K562 (cell line): ENCODE data around the gene ZNF506. TPM values are rescaled to one million over a fixed set of nuclear protein-coding genes. Genes with fewer than 3 reads are reported as not detected.

Source experiments
- HDAC3 ChIP-seq: fragments of 450-650 bp; IDR thresholded peaks from 2 replicates; pipeline ENCODE4 v1.6.1; 2018; ENCODE audit warnings: borderline replicate concordance, mild to moderate bottlenecking, moderate library complexity; ENCODE audit not compliant: partially characterized antibody
- KLF13 ChIP-seq: fragments of 450-650 bp; IDR thresholded peaks from 2 replicates; pipeline ENCODE4 v1.6.1; 2016; ENCODE audit warnings: missing genetic modification characterization, low read depth, mild to moderate bottlenecking, missing compliant biosample characterization, moderate library complexity, borderline replicate concordance
- SAP30 ChIP-seq: fragments of 200-600 bp; sonication (generic); IDR thresholded peaks from 2 replicates; pipeline ENCODE4 v1.6.1; 2012; ENCODE audit warnings: borderline replicate concordance, low read depth, mild to moderate bottlenecking, moderate library complexity, low read length, control low read depth, inconsistent platforms; ENCODE audit not compliant: insufficient read depth, poor library complexity, severe bottlenecking
- TAL1 ChIP-seq: fragments of 450-650 bp; IDR thresholded peaks from 2 replicates; pipeline ENCODE4 v1.6.1; 2016; ENCODE audit warnings: mild to moderate bottlenecking
- ZNF143 ChIP-seq: sonication (generic); formaldehyde crosslinking; IDR thresholded peaks from 2 replicates; pipeline ENCODE4 v1.9.0; 2022; ENCODE audit warnings: mild to moderate bottlenecking, missing genetic modification reagents
- polyA plus RNA-seq, 8 experiments: library from polyadenylated mRNA; depleted of rRNA in 4 of 8; stranded (reverse) in 5 of 8; unstranded in 3 of 8; fragments of >200 nt; fragmentation: Nextera tagmentation in 2 of 8; fragmentation: Illumina TruSeq in 1 of 8; extraction: Ambion mirVana in 2 of 8; extraction: Trizol in 1 of 8; gene quantifications; 2 replicates each; pipeline versions ENCODE4 v1.2.1 to v1.2.3, GENCODE V29; 2011 to 2014; ENCODE audit warnings: inconsistent platforms in 1 of 8, missing spikeins in 1 of 8
- total RNA-seq, 7 experiments: library from RNA; depleted of rRNA in 6 of 7; stranded (reverse); fragments of >200 nt in 6 of 7; fragmentation: Illumina TruSeq in 2 of 7; extraction: Trizol in 2 of 7; gene quantifications; 2 replicates each; pipeline versions ENCODE4 v1.2.1 to v1.2.3, GENCODE V29; 2011 to 2021; ENCODE audit warnings: low replicate concordance in 1 of 7
- TF ChIP-seq, protein P1 (sequence below), 2 experiments: fragments of 450-650 bp; IDR thresholded peaks; 2 replicates each; pipeline ENCODE4 v1.6.1; 2018; ENCODE audit warnings: mild to moderate bottlenecking in 2 of 2, low read depth in 1 of 2; ENCODE audit not compliant: partially characterized antibody in 2 of 2

Gene ZNF506
- total and polyA plus RNA-seq, 9 of the 15 experiments (the other 6 are each of a cell fraction or from before 2014, with no cell fraction given) = 0.03 to 0.44 (median 0.14) TPM; not detected in 2

DNA sequence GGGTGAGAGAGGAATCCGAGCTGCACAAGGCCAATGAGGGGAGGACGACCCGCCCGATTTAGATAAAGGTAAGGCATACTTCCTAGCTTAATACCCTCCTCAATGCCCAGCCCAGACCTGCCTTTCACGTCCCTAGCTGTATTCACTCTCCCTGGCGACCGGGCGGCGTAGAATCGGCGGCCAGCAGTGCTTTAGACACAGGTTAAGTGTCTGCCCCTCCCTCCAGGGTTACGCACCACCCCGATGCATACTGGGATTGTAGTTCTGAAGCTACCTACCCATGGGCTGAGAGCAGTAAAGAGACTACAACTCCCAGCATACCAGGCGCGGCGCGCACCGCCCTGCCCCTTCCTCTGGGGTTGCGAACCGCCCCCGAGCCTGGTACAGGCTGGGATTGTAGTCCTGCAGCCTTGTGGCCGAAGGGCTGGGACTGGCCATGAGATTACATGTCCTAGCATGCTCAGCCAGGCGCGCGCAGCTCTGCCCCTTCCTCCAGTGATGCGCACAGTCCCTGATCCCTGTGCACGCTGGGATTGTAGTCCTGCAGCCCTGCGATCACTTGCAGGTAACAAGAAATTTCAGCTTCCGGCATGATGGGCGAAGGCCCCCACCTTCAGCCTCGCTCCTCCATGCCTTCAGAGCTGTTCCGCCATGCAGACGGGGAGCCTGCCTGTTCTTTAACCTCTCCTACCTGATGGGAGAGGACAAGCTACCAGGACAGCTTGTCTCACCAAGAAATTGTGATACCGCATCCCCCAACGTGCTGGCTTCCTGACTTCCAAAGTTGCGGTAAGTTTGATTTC, 45.1 kb downstream of the ZNF506 start (continued):
- peak; percentile 86; the same call in 1 of the 2 replicates for TF ChIP-seq KLF13 (tag)
- TF ChIP-seq HDAC3 = no peak
- TF ChIP-seq, protein P1, sequence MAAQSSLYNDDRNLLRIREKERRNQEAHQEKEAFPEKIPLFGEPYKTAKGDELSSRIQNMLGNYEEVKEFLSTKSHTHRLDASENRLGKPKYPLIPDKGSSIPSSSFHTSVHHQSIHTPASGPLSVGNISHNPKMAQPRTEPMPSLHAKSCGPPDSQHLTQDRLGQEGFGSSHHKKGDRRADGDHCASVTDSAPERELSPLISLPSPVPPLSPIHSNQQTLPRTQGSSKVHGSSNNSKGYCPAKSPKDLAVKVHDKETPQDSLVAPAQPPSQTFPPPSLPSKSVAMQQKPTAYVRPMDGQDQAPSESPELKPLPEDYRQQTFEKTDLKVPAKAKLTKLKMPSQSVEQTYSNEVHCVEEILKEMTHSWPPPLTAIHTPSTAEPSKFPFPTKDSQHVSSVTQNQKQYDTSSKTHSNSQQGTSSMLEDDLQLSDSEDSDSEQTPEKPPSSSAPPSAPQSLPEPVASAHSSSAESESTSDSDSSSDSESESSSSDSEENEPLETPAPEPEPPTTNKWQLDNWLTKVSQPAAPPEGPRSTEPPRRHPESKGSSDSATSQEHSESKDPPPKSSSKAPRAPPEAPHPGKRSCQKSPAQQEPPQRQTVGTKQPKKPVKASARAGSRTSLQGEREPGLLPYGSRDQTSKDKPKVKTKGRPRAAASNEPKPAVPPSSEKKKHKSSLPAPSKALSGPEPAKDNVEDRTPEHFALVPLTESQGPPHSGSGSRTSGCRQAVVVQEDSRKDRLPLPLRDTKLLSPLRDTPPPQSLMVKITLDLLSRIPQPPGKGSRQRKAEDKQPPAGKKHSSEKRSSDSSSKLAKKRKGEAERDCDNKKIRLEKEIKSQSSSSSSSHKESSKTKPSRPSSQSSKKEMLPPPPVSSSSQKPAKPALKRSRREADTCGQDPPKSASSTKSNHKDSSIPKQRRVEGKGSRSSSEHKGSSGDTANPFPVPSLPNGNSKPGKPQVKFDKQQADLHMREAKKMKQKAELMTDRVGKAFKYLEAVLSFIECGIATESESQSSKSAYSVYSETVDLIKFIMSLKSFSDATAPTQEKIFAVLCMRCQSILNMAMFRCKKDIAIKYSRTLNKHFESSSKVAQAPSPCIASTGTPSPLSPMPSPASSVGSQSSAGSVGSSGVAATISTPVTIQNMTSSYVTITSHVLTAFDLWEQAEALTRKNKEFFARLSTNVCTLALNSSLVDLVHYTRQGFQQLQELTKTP (IDR thresholded peaks at IDR 0.05; ENCODE audit: low read depth in 1 of 2, partially characterized antibody in 2 of 2) = peak in 1 of 2 experiments; percentile 98
- TF ChIP-seq SAP30 = peak; percentile 35
- peak; percentile 99 for TF ChIP-seq ZNF143 (CRISPR knock-in tag)
- no peak for TF ChIP-seq TAL1
